ENCODE results near the gene C16orf92.

Gene C16orf92

DNA sequence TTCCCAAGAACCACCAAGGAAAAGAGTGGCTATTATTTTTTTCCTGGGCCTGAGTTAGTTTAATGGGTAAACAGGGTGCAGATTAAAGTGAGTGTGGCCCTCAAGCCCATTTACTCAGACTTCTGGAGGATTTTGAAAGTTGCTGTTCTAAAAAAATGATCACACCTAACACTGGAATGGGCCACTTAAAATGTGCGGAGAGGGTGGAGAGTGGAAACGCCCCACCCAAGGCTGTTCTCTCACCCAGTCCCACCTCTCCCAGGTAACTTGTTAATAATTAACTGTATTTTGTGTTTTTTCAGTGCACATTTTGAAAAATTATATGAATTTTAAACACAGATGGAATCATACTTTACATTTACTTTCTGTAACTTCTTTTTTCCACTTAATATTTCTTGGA lies 33.0 kb upstream of the C16orf92 start:
- Histone ChIP-seq H3K4me1 (ENCODE audit: insufficient read depth, low read length, poor library complexity, severe bottlenecking) (peaks cover 12% of the 10 kb centered on the region), H3K36me3 (ENCODE audit: insufficient read depth, low read length) (peaks cover 65% of the 10 kb centered on the region; the same call in 1 of the 2 replicates), H3K9ac (ENCODE audit: low read depth, low read length, poor library complexity, severe bottlenecking) (no peak overlapping the region), H3F3A (ENCODE audit: low read depth) (0 out of 2 replicates have a peak, but pooled peaks cover 3% of the 10 kb centered on the region), H2AFZ (ENCODE audit: low read length) (no peak overlapping the region), H3K9me2 (replicated peaks; ENCODE audit: low read depth, low read length) (no peaks in the 10 kb centered on the region), H3K4me2 (ENCODE audit: low read depth, low read length, poor library complexity, severe bottlenecking) (no peak overlapping the region), H3K9me3 (ENCODE audit: insufficient read depth, low read depth, low read length) (no peaks in the 10 kb centered on the region), H3K79me2 (ENCODE audit: insufficient read depth, low read length) (peaks cover 16% of the 10 kb centered on the region), H4K20me1 (ENCODE audit: insufficient read depth, low read length, poor library complexity, severe bottlenecking) (peaks cover 11% of the 10 kb centered on the region), H3K27me3 (ENCODE audit: insufficient read depth, low read length, poor library complexity, severe bottlenecking) (no peaks in the 10 kb centered on the region), H3K4me3 (ENCODE audit: low read length, poor library complexity, severe bottlenecking) (no peak overlapping the region)
- TF ChIP-seq EZH2phosphoT487 (IDR thresholded peaks at IDR 0.05; ENCODE audit: borderline replicate concordance) = no peak
- TF ChIP-seq, protein P1, sequence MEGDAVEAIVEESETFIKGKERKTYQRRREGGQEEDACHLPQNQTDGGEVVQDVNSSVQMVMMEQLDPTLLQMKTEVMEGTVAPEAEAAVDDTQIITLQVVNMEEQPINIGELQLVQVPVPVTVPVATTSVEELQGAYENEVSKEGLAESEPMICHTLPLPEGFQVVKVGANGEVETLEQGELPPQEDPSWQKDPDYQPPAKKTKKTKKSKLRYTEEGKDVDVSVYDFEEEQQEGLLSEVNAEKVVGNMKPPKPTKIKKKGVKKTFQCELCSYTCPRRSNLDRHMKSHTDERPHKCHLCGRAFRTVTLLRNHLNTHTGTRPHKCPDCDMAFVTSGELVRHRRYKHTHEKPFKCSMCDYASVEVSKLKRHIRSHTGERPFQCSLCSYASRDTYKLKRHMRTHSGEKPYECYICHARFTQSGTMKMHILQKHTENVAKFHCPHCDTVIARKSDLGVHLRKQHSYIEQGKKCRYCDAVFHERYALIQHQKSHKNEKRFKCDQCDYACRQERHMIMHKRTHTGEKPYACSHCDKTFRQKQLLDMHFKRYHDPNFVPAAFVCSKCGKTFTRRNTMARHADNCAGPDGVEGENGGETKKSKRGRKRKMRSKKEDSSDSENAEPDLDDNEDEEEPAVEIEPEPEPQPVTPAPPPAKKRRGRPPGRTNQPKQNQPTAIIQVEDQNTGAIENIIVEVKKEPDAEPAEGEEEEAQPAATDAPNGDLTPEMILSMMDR (conservative IDR thresholded peaks at IDR 0.05; ENCODE audit: low read length) = no peak

DNA sequence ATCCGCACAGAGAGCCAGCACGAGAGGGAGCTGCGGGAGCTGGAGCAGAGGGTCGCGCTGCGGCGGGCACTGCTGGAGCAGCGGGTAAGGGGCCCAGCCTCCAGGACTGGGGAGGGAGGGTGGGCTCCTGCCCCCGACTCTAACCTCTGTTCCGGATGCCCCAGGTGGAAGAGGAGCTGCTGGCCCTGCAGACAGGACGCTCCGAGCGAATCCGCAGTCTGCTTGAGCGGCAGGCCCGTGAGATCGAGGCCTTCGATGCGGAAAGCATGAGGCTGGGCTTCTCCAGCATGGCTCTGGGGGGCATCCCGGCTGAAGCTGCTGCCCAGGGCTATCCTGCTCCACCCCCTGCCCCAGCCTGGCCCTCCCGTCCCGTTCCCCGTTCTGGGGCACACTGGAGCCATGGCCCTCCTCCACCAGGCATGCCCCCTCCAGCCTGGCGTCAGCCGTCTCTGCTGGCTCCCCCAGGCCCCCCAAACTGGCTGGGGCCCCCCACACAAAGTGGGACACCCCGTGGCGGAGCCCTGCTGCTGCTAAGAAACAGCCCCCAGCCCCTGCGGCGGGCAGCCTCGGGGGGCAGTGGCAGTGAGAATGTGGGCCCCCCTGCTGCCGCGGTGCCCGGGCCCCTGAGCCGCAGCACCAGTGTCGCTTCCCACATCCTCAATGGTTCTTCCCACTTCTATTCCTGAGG lies 32.0 kb upstream of the C16orf92 start:
- Histone ChIP-seq H3K9me3 (ENCODE audit: insufficient read depth, low read depth, low read length) (no peaks in the 10 kb centered on the region), H3K4me3 (ENCODE audit: low read length, poor library complexity, severe bottlenecking) (no peak overlapping the region), H3K36me3 (ENCODE audit: insufficient read depth, low read length) (peaks cover 55% of the 10 kb centered on the region; the same call in 1 of the 2 replicates), H4K20me1 (ENCODE audit: insufficient read depth, low read length, poor library complexity, severe bottlenecking) (peaks cover 11% of the 10 kb centered on the region), H3K27me3 (ENCODE audit: insufficient read depth, low read length, poor library complexity, severe bottlenecking) (no peaks in the 10 kb centered on the region), H3K4me2 (ENCODE audit: low read depth, low read length, poor library complexity, severe bottlenecking) (no peak overlapping the region), H2AFZ (ENCODE audit: low read length) (no peak overlapping the region), H3K4me1 (ENCODE audit: insufficient read depth, low read length, poor library complexity, severe bottlenecking) (peaks cover 12% of the 10 kb centered on the region), H3K9ac (ENCODE audit: low read depth, low read length, poor library complexity, severe bottlenecking) (no peak overlapping the region), H3F3A (ENCODE audit: low read depth) (0 out of 2 replicates have a peak, but pooled peaks cover 3% of the 10 kb centered on the region), H3K79me2 (ENCODE audit: insufficient read depth, low read length) (peaks cover 18% of the 10 kb centered on the region), H3K9me2 (replicated peaks; ENCODE audit: low read depth, low read length) (no peaks in the 10 kb centered on the region)
- TF ChIP-seq EZH2phosphoT487 (IDR thresholded peaks at IDR 0.05; ENCODE audit: borderline replicate concordance) = no peak
- TF ChIP-seq, protein P1 (conservative IDR thresholded peaks at IDR 0.05; ENCODE audit: low read length) = no peak

DNA sequence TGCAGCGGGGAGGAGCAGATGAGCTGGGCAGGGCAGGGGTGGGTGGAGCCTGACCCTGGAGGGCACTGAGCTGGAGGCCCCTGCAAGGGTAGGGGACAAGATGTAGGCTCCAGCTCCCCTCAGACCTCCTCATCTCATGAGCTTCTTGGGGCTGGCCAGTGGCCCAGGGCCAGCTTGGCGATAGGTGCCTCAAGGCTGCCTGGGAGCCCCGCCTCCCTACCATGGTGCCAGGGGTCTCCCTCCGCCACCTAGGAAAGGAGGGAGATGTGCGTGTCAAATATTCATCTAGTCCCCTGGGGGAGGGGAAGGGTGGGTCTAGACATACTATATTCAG lies 31.5 kb upstream of the C16orf92 start:
- H3K27me3 ChIP-seq (ENCODE audit: insufficient read depth, low read length, poor library complexity, severe bottlenecking) = no peaks in the 10 kb centered on the region
- no peaks in the 10 kb centered on the region for H3K9me3 ChIP-seq (ENCODE audit: insufficient read depth, low read depth, low read length)
- H3K4me2 ChIP-seq (ENCODE audit: low read depth, low read length, poor library complexity, severe bottlenecking) = no peak overlapping the region
- peaks cover 50% of the 10 kb centered on the region; the same call in 1 of the 2 replicates for H3K36me3 ChIP-seq (ENCODE audit: insufficient read depth, low read length)
- H3F3A ChIP-seq (ENCODE audit: low read depth) = 0 out of 2 replicates have a peak, but pooled peaks cover 3% of the 10 kb centered on the region
- H3K4me1 ChIP-seq (ENCODE audit: insufficient read depth, low read length, poor library complexity, severe bottlenecking) = peaks cover 12% of the 10 kb centered on the region
- no peak overlapping the region for H3K9ac ChIP-seq (ENCODE audit: low read depth, low read length, poor library complexity, severe bottlenecking)
- no peak for TF ChIP-seq EZH2phosphoT487 (IDR thresholded peaks at IDR 0.05; ENCODE audit: borderline replicate concordance)
- TF ChIP-seq, protein P1 (conservative IDR thresholded peaks at IDR 0.05; ENCODE audit: low read length) = no peak
- no peaks in the 10 kb centered on the region for H3K9me2 ChIP-seq (replicated peaks; ENCODE audit: low read depth, low read length)
- peaks cover 11% of the 10 kb centered on the region for H4K20me1 ChIP-seq (ENCODE audit: insufficient read depth, low read length, poor library complexity, severe bottlenecking)
- H3K4me3 ChIP-seq (ENCODE audit: low read length, poor library complexity, severe bottlenecking) = no peak overlapping the region
- H3K79me2 ChIP-seq (ENCODE audit: insufficient read depth, low read length) = peaks cover 23% of the 10 kb centered on the region
- no peak overlapping the region for H2AFZ ChIP-seq (ENCODE audit: low read length)

Measured in Loucy (cell line).